H1 (cell line): ENCODE results near the gene PID1.

Experiments
- MAFK ChIP-seq: IDR thresholded peaks from 2 replicates; pipeline ENCODE4 v1.6.1; 2012; ENCODE audit warnings: low read depth, mild to moderate bottlenecking, improper control_type of control experiment, low read length
- POLR2A ChIP-seq, 2 experiments: IDR thresholded peaks; 1 replicate in 1 of 2; 2 replicates in 1 of 2; pipeline ENCODE4 v1.6.1; 2011; ENCODE audit warnings: low read depth in 2 of 2, low read length in 2 of 2, mild to moderate bottlenecking in 2 of 2; ENCODE audit errors: control extremely low read depth in 1 of 2
- RAD21 ChIP-seq, 2 experiments: IDR thresholded peaks in 1 of 2; conservative IDR thresholded peaks in 1 of 2; 2 replicates each; pipeline ENCODE4 v1.6.1; 2011; ENCODE audit warnings: low read depth in 2 of 2, low read length in 2 of 2, improper control_type of control experiment in 1 of 2, inconsistent platforms in 1 of 2, mild to moderate bottlenecking in 1 of 2, moderate library complexity in 1 of 2
- RNF2 ChIP-seq: fragments of 200-900, 300-1000 bp; sonication (generic); IDR thresholded peaks from 2 replicates; pipeline ENCODE4 v1.7.1; 2016; ENCODE audit warnings: borderline replicate concordance, low read depth, mild to moderate bottlenecking, antibody characterized with exemption, low read length; ENCODE audit not compliant: poor library complexity, severe bottlenecking; ENCODE audit errors: missing control alignments
- SIN3A ChIP-seq, 2 experiments: IDR thresholded peaks in 1 of 2; conservative IDR thresholded peaks in 1 of 2; 2 replicates each; pipeline ENCODE4 v1.6.1; 2011 to 2012; ENCODE audit warnings: low read length in 2 of 2, improper control_type of control experiment in 1 of 2, low read depth in 1 of 2, mild to moderate bottlenecking in 1 of 2
- ZNF274 ChIP-seq: IDR thresholded peaks from 2 replicates; pipeline ENCODE4 v1.7.0; 2012; ENCODE audit warnings: low read length, borderline replicate concordance; ENCODE audit errors: extremely low read depth
- TF ChIP-seq, protein P1 (sequence below), 3 experiments: IDR thresholded peaks; 1 replicate in 2 of 3; 2 replicates in 1 of 3; pipeline versions ENCODE4 v1.5.1 to v1.6.1; 2011; ENCODE audit warnings: low read length in 3 of 3, mild to moderate bottlenecking in 3 of 3, inconsistent platforms in 2 of 3, low read depth in 1 of 3, moderate library complexity in 1 of 3; ENCODE audit not compliant: insufficient read depth in 1 of 3; ENCODE audit errors: control extremely low read depth in 1 of 3

DNA sequence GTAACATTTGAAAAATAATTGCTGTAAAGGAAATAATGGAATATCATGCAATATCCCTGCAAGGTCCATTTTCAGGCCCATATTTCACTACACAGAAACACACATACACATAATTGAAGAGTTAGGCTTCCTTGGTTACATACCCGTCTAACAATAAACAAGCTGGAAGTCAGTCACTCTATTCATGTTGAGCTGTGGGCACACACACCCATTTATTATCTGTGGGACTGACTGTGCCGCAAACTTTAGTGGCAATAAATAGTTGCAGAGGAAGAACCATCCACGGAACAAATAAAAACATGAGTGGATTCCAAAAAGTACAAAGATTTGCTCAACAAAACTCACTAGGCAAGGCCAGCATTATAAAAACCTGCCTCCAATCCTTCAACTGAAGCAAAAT is 24.8 kb downstream of the PID1 start:
- TF ChIP-seq ZNF274 (no peak), POLR2A (IDR thresholded peaks at IDR 0.05; ENCODE audit: control extremely low read depth in 1 of 2, low read depth in 2 of 2, low read length in 2 of 2) (no peak), RAD21 (IDR thresholded peaks at IDR 0.05 in 1 of 2, conservative IDR thresholded peaks at IDR 0.05 in 1 of 2; ENCODE audit: low read depth in 2 of 2, low read length in 2 of 2) (no peak), RNF2 (no peak), MAFK (no peak), SIN3A (conservative IDR thresholded peaks at IDR 0.05 in 1 of 2, IDR thresholded peaks at IDR 0.05 in 1 of 2; ENCODE audit: low read depth in 1 of 2, low read length in 2 of 2) (no peak)
- TF ChIP-seq, protein P1, sequence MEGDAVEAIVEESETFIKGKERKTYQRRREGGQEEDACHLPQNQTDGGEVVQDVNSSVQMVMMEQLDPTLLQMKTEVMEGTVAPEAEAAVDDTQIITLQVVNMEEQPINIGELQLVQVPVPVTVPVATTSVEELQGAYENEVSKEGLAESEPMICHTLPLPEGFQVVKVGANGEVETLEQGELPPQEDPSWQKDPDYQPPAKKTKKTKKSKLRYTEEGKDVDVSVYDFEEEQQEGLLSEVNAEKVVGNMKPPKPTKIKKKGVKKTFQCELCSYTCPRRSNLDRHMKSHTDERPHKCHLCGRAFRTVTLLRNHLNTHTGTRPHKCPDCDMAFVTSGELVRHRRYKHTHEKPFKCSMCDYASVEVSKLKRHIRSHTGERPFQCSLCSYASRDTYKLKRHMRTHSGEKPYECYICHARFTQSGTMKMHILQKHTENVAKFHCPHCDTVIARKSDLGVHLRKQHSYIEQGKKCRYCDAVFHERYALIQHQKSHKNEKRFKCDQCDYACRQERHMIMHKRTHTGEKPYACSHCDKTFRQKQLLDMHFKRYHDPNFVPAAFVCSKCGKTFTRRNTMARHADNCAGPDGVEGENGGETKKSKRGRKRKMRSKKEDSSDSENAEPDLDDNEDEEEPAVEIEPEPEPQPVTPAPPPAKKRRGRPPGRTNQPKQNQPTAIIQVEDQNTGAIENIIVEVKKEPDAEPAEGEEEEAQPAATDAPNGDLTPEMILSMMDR (IDR thresholded peaks at IDR 0.05; ENCODE audit: control extremely low read depth in 1 of 3, insufficient read depth in 1 of 3, low read depth in 1 of 3, low read length in 3 of 3) = no peak
